Measurements from ENCODE around the gene DAAM2.

DAAM2 gene

GRCh38 chr6:39755231-39755630 is 36.9 kb upstream of the DAAM2 start:
- TF ChIP-seq EP300 (IDR thresholded peaks at IDR 0.05; ENCODE audit: borderline replicate concordance) (no peak), YY1 (IDR thresholded peaks at IDR 0.05; ENCODE audit: low read depth) (no peak), TCF12 (IDR thresholded peaks at IDR 0.05; ENCODE audit: low read depth) (no peak), MAX (IDR thresholded peaks at IDR 0.05) (no peak), CEBPB (IDR thresholded peaks at IDR 0.05) (no peak), CREB1 (IDR thresholded peaks at IDR 0.05; ENCODE audit: low read depth) (no peak), TAF1 (IDR thresholded peaks at IDR 0.05; ENCODE audit: low read depth) (no peak)

DNA sequence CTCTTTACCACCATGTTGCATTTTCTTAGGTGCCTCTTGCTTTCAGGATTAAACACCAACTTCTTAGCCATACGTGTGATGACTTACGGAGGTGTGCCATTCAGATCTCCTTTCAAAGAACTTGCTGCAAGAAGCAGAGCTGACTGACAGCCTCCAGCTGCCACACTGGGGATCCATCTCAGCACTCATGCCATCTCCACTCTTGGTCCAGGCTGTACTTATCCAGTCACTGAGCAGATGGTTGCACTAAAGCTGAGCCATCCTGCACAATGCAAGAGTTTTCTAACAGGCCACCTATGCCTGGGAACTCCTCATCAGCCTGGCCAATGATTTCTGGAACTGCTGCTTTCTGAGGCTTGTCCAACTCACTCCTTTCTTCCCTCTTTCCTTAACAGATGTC is 35.6 kb upstream of the DAAM2 start:
- TF ChIP-seq TAF1 (IDR thresholded peaks at IDR 0.05; ENCODE audit: low read depth) (no peak), REST (IDR thresholded peaks at IDR 0.05; ENCODE audit: low read depth) (no peak), RAD21 (IDR thresholded peaks at IDR 0.05; ENCODE audit: low read depth) (no peak), FOXM1 (IDR thresholded peaks at IDR 0.05; ENCODE audit: borderline replicate concordance, low read depth) (no peak), TCF12 (IDR thresholded peaks at IDR 0.05; ENCODE audit: low read depth) (no peak), CREB1 (IDR thresholded peaks at IDR 0.05; ENCODE audit: low read depth) (no peak), CEBPB (IDR thresholded peaks at IDR 0.05) (no peak), MAX (IDR thresholded peaks at IDR 0.05) (no peak), EP300 (IDR thresholded peaks at IDR 0.05; ENCODE audit: borderline replicate concordance) (no peak), EGR1 (IDR thresholded peaks at IDR 0.05) (no peak), ZBTB7A (IDR thresholded peaks at IDR 0.05; ENCODE audit: low read depth) (no peak), NFIC (IDR thresholded peaks at IDR 0.05) (no peak), YY1 (IDR thresholded peaks at IDR 0.05; ENCODE audit: low read depth) (no peak), TEAD4 (IDR thresholded peaks at IDR 0.05) (no peak)
- TF ChIP-seq, protein P1, sequence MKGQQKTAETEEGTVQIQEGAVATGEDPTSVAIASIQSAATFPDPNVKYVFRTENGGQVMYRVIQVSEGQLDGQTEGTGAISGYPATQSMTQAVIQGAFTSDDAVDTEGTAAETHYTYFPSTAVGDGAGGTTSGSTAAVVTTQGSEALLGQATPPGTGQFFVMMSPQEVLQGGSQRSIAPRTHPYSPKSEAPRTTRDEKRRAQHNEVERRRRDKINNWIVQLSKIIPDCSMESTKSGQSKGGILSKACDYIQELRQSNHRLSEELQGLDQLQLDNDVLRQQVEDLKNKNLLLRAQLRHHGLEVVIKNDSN (IDR thresholded peaks at IDR 0.05): no peak

GRCh38 chr6:39758905-39759605 is 33.1 kb upstream of the DAAM2 start:
- no peak for TF ChIP-seq TCF12 (IDR thresholded peaks at IDR 0.05; ENCODE audit: low read depth)
- TF ChIP-seq EP300 (IDR thresholded peaks at IDR 0.05; ENCODE audit: borderline replicate concordance): no peak
- TF ChIP-seq EGR1 (IDR thresholded peaks at IDR 0.05): no peak
- TF ChIP-seq FOXM1 (IDR thresholded peaks at IDR 0.05; ENCODE audit: borderline replicate concordance, low read depth): no peak
- TF ChIP-seq RAD21 (IDR thresholded peaks at IDR 0.05; ENCODE audit: low read depth): no peak
- TF ChIP-seq TEAD4 (IDR thresholded peaks at IDR 0.05): no peak
- TF ChIP-seq YY1 (IDR thresholded peaks at IDR 0.05; ENCODE audit: low read depth): no peak
- no peak for TF ChIP-seq NFIC (IDR thresholded peaks at IDR 0.05)

DNA sequence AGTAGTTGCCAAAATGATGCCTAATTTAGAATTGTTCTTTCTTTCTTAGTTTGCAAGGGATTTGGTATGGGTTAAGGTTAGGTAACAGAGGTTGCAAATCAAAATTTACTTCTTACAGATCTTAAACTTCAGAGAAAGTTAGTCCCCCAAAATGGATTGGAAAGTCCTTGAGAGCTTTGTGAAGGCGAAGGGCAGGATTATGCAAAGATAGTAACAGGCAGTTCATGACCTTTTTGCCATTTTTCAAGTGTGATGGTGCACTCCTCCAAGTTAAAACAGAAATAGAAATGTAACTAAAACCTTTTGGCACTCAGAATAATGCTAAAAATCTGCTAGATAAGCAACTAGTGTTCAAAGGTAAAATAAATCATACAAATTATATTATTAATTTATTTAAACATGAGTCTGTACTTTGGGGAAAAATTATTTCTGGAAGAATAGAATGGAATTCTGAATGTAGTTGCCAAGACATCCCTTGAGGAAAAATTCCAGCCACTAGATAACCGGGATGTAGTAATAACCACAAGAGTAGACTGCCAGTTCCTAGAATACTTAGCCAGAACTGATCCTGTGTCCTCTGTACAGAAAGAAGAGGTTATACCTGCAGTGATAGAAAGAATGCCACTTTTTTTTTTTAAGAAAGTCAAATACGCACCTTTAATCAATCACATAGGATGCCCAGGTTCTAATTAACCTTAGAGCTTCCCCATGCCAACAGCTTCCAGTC is 31.8 kb upstream of the DAAM2 start:
- TF ChIP-seq, protein P1 (IDR thresholded peaks at IDR 0.05): no peak
- TF ChIP-seq TEAD4 (IDR thresholded peaks at IDR 0.05) (no peak), NFIC (IDR thresholded peaks at IDR 0.05) (no peak), RAD21 (IDR thresholded peaks at IDR 0.05; ENCODE audit: low read depth) (no peak), EP300 (IDR thresholded peaks at IDR 0.05; ENCODE audit: borderline replicate concordance) (no peak), EGR1 (IDR thresholded peaks at IDR 0.05) (no peak), TAF1 (IDR thresholded peaks at IDR 0.05; ENCODE audit: low read depth) (no peak), REST (IDR thresholded peaks at IDR 0.05; ENCODE audit: low read depth) (no peak), YY1 (IDR thresholded peaks at IDR 0.05; ENCODE audit: low read depth) (no peak), TCF12 (IDR thresholded peaks at IDR 0.05; ENCODE audit: low read depth) (no peak), CREB1 (IDR thresholded peaks at IDR 0.05; ENCODE audit: low read depth) (no peak), FOXM1 (IDR thresholded peaks at IDR 0.05; ENCODE audit: borderline replicate concordance, low read depth) (no peak), CEBPB (IDR thresholded peaks at IDR 0.05) (no peak), ZBTB7A (IDR thresholded peaks at IDR 0.05; ENCODE audit: low read depth) (no peak), MAX (IDR thresholded peaks at IDR 0.05) (no peak)

DNA sequence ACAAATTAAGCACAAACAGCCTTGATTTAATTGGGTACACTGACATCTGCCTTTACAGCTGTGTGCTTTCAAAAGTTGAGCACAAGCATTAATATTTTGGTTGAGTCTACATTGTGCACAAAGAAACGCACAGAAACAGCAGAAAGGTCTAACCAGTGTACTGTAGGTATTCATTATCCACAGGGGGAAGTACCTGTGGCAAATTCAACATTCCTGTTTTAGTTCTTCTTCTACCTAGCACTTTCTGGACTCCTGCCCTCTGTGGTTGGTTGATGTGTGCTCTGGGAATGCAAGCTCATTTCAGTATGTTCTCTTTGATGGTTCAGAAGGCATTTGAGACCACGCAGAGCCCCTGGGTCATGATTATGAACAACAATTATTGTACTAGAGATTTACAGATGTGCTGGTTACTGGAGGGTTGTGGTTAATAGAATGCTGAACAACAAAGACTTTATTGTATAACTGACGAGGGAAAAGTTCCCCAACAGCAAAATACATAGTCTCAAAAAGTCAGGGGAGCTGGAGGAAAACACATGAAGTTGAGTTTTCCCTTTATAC is 26.6 kb upstream of the DAAM2 start:
- no peak for TF ChIP-seq TCF12 (IDR thresholded peaks at IDR 0.05; ENCODE audit: low read depth)
- no peak for TF ChIP-seq EP300 (IDR thresholded peaks at IDR 0.05; ENCODE audit: borderline replicate concordance)
- no peak for TF ChIP-seq CEBPB (IDR thresholded peaks at IDR 0.05)
- TF ChIP-seq TEAD4 (IDR thresholded peaks at IDR 0.05): no peak
- no peak for TF ChIP-seq FOXM1 (IDR thresholded peaks at IDR 0.05; ENCODE audit: borderline replicate concordance, low read depth)
- TF ChIP-seq, protein P1 (IDR thresholded peaks at IDR 0.05): no peak
